Measurements from ENCODE around the gene DDX59. TPM values are rescaled to one million over a fixed set of nuclear protein-coding genes. Genes with fewer than 3 reads are reported as not detected.

DDX59 gene
- polyA plus RNA-seq, 1 donor (not counting 4 experiments of a cell fraction or from before 2014, with no cell fraction given) = 14.4 TPM

DNA sequence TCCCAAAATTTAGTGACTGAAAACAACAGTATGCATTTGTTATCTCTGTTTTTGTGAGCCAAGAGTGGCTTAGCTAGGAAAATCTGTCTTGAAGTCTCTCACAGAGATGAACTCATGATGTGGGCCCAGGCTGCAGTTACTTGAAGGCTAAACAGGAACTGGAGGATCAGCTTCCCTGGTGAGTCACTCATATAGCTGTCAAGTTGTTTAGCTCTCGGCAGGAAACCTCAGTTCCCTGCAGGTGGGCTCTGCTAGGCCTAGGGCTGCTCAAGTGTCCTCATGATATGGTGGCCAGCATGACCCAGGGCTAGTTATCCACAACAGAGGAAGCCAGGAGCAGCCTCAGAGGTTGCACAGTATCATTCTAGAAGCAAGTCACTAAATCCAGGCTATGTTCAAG is 30.2 kb upstream of the DDX59 start:
- dilution Hi-C loops (cut with MboI; ENCODE audit: extremely low pct_ligation_motif_present, low sequenced_read_pairs) = no loop called here

GRCh38 chr1:200694738-200695137 is 25.0 kb upstream of the DDX59 start:
- H3K27me3 ChIP-seq (ENCODE audit: control insufficient read depth, extremely low read depth, insufficient read depth, low read length) = no peaks in the 10 kb centered on the region
- H3K9me3 ChIP-seq (ENCODE audit: control insufficient read depth, low read depth, low read length) = no peaks in the 10 kb centered on the region
- no peaks in the 10 kb centered on the region for H3K9me1 ChIP-seq (ENCODE audit: control insufficient read depth, extremely low read depth, insufficient read depth, low read length)
- no peaks in the 10 kb centered on the region for H3K79me2 ChIP-seq (ENCODE audit: control insufficient read depth, insufficient read depth, low read length)
- no peak overlapping the region for H2AFZ ChIP-seq (ENCODE audit: control insufficient read depth, low read length)
- no peaks in the 10 kb centered on the region for H3K4me1 ChIP-seq (ENCODE audit: control insufficient read depth, extremely low read depth, insufficient read depth, low read length)
- H3K4me3 ChIP-seq (ENCODE audit: control insufficient read depth in 2 of 3, extremely low read depth in 1 of 3, insufficient read depth in 2 of 3, low read depth in 1 of 3, low read length in 3 of 3) = no peak overlapping the region
- DNase-seq (ENCODE audit: low read depth, low spot score) (no peak), FAIRE-seq (peak; percentile 74)
- no peak for TF ChIP-seq EZH2 (IDR thresholded peaks at IDR 0.05; ENCODE audit: low read length)
- no peak for TF ChIP-seq CTCF (optimal IDR thresholded peaks at IDR 0.05 in 1 of 3, IDR thresholded peaks at IDR 0.05 in 1 of 3, conservative IDR thresholded peaks at IDR 0.05 in 1 of 3; ENCODE audit: extremely low read depth in 1 of 3, insufficient read depth in 2 of 3, low read length in 3 of 3)
- no peaks in the 10 kb centered on the region for H4K20me1 ChIP-seq (ENCODE audit: control insufficient read depth, extremely low read depth, insufficient read depth, low read length)
- no peaks in the 10 kb centered on the region for H3K36me3 ChIP-seq (ENCODE audit: control insufficient read depth in 2 of 2, extremely low read depth in 1 of 2, insufficient read depth in 2 of 2, low read length in 2 of 2)
- H3K9ac ChIP-seq (ENCODE audit: control insufficient read depth, extremely low read depth, insufficient read depth, low read length) = no peak overlapping the region
- no peak overlapping the region for H3K4me2 ChIP-seq (ENCODE audit: control insufficient read depth, extremely low read depth, insufficient read depth, low read depth, low read length)
- no peak overlapping the region for H3K27ac ChIP-seq (ENCODE audit: control insufficient read depth, insufficient read depth, low read length)
- dilution Hi-C loops (cut with MboI; ENCODE audit: extremely low pct_ligation_motif_present, low sequenced_read_pairs) = no loop called here

More for the DNA sequence above, 30.2 kb upstream of the DDX59 start:
- Histone ChIP-seq H3K9ac (ENCODE audit: control insufficient read depth, extremely low read depth, insufficient read depth, low read length) (no peak overlapping the region), H3K27ac (ENCODE audit: control insufficient read depth, insufficient read depth, low read length) (no peak overlapping the region), H3K4me2 (ENCODE audit: control insufficient read depth, extremely low read depth, insufficient read depth, low read depth, low read length) (no peak overlapping the region), H3K9me1 (ENCODE audit: control insufficient read depth, extremely low read depth, insufficient read depth, low read length) (no peaks in the 10 kb centered on the region), H3K9me3 (ENCODE audit: control insufficient read depth, low read depth, low read length) (no peaks in the 10 kb centered on the region), H3K36me3 (ENCODE audit: control insufficient read depth in 2 of 2, extremely low read depth in 1 of 2, insufficient read depth in 2 of 2, low read length in 2 of 2) (no peaks in the 10 kb centered on the region), H3K79me2 (ENCODE audit: control insufficient read depth, insufficient read depth, low read length) (no peaks in the 10 kb centered on the region), H3K4me3 (ENCODE audit: control insufficient read depth in 2 of 3, extremely low read depth in 1 of 3, insufficient read depth in 2 of 3, low read depth in 1 of 3, low read length in 3 of 3) (no peak overlapping the region), H3K27me3 (ENCODE audit: control insufficient read depth, extremely low read depth, insufficient read depth, low read length) (no peaks in the 10 kb centered on the region), H2AFZ (ENCODE audit: control insufficient read depth, low read length) (no peak overlapping the region), H4K20me1 (ENCODE audit: control insufficient read depth, extremely low read depth, insufficient read depth, low read length) (no peaks in the 10 kb centered on the region), H3K4me1 (ENCODE audit: control insufficient read depth, extremely low read depth, insufficient read depth, low read length) (no peaks in the 10 kb centered on the region)
- DNase-seq (ENCODE audit: low read depth, low spot score) = no peak
- no peak for TF ChIP-seq EZH2 (IDR thresholded peaks at IDR 0.05; ENCODE audit: low read length)
- no peak for TF ChIP-seq CTCF (optimal IDR thresholded peaks at IDR 0.05 in 1 of 3, IDR thresholded peaks at IDR 0.05 in 1 of 3, conservative IDR thresholded peaks at IDR 0.05 in 1 of 3; ENCODE audit: extremely low read depth in 1 of 3, insufficient read depth in 2 of 3, low read length in 3 of 3)
- FAIRE-seq = peak; percentile 73

Data from keratinocyte (primary cell).